SK-N-SH (cell line): ENCODE data around the gene TBXA2R.

ENCODE experiments used
- FOXJ3 ChIP-seq: sonication (generic); formaldehyde crosslinking; IDR thresholded peaks from 2 replicates; pipeline ENCODE4 v1.5.1; 2020; ENCODE audit warnings: mild to moderate bottlenecking, missing genetic modification reagents
- FOXM1 ChIP-seq: IDR thresholded peaks from 2 replicates; pipeline ENCODE4 v1.4.0; 2012; ENCODE audit warnings: low read depth, mild to moderate bottlenecking
- GATA2 ChIP-seq: sonication (generic); formaldehyde crosslinking; IDR thresholded peaks from 2 replicates; pipeline ENCODE4 v1.5.0; 2020; ENCODE audit warnings: mild to moderate bottlenecking, missing genetic modification reagents
- JUND ChIP-seq: IDR thresholded peaks from 2 replicates; pipeline ENCODE4 v1.4.0; 2012
- POLR2AphosphoS5 ChIP-seq: IDR thresholded peaks from 2 replicates; pipeline ENCODE4 v1.6.1; 2012; ENCODE audit warnings: low read depth, low read length
- RAD21 ChIP-seq: IDR thresholded peaks from 2 replicates; pipeline ENCODE4 v1.6.1; 2012; ENCODE audit warnings: mild to moderate bottlenecking, low read length
- RFX5 ChIP-seq: IDR thresholded peaks from 2 replicates; pipeline ENCODE4 v1.6.1; 2012; ENCODE audit warnings: mild to moderate bottlenecking, improper control_type of control experiment, low read length
- RXRA ChIP-seq: IDR thresholded peaks from 2 replicates; pipeline ENCODE4 v1.4.0; 2012; ENCODE audit warnings: low read depth, mild to moderate bottlenecking, borderline replicate concordance
- TAF1 ChIP-seq: IDR thresholded peaks from 2 replicates; pipeline ENCODE4 v1.6.1; 2012; ENCODE audit warnings: low read depth, mild to moderate bottlenecking, low read length, moderate library complexity, borderline replicate concordance
- TF ChIP-seq, protein P1 (sequence below): fragments of 200-600 bp; sonication (generic); IDR thresholded peaks from 2 replicates; pipeline ENCODE4 v1.6.1; 2017; ENCODE audit warnings: antibody characterized with exemption, mild to moderate bottlenecking, moderate library complexity
- TF ChIP-seq, protein P2 (sequence below): IDR thresholded peaks from 2 replicates; pipeline ENCODE4 v1.4.0; 2012; ENCODE audit warnings: low read depth

DNA sequence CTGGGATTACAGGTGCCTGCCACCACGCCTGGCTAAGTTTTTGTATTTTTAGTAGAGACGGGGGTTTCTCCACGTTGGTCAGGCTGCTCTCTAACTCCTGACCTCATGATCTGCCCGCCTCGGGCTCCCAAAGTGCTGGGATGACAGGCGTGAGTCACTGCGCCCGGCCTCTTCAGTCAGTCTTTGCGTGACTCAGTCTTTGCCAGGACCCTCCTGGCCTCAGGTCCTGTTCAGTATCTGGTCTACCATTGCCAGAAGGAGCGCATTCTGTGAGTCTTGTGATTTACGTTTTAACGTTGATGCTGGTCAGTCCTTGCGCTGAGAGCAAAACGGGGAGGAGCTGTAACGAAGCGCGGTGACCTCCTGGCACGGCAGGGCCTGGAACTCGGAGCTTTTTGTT lies 41.5 kb downstream of the TBXA2R start:
- TF ChIP-seq JUND, result no peak
- no peak for TF ChIP-seq RFX5
- TF ChIP-seq FOXJ3 (CRISPR knock-in tag), result no peak
- no peak for TF ChIP-seq TAF1
- no peak for TF ChIP-seq POLR2AphosphoS5
- TF ChIP-seq FOXM1, result no peak
- TF ChIP-seq, protein P1, sequence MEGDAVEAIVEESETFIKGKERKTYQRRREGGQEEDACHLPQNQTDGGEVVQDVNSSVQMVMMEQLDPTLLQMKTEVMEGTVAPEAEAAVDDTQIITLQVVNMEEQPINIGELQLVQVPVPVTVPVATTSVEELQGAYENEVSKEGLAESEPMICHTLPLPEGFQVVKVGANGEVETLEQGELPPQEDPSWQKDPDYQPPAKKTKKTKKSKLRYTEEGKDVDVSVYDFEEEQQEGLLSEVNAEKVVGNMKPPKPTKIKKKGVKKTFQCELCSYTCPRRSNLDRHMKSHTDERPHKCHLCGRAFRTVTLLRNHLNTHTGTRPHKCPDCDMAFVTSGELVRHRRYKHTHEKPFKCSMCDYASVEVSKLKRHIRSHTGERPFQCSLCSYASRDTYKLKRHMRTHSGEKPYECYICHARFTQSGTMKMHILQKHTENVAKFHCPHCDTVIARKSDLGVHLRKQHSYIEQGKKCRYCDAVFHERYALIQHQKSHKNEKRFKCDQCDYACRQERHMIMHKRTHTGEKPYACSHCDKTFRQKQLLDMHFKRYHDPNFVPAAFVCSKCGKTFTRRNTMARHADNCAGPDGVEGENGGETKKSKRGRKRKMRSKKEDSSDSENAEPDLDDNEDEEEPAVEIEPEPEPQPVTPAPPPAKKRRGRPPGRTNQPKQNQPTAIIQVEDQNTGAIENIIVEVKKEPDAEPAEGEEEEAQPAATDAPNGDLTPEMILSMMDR, result no peak
- no peak for TF ChIP-seq RXRA
- TF ChIP-seq, protein P2, sequence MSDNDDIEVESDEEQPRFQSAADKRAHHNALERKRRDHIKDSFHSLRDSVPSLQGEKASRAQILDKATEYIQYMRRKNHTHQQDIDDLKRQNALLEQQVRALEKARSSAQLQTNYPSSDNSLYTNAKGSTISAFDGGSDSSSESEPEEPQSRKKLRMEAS, result no peak
- TF ChIP-seq GATA2 (CRISPR knock-in tag), result no peak
- TF ChIP-seq RAD21, result no peak
